SJCRH30 (cell line): Measurements from ENCODE around the gene SMNDC1. TPM values are rescaled to one million over a fixed set of nuclear protein-coding genes. Genes with fewer than 3 reads are reported as not detected.

Experiments used
- total RNA-seq: library from RNA; depleted of rRNA; stranded (reverse); fragments of >200 nt; shearing (Covaris generic); gene quantifications from 2 replicates; pipeline ENCODE4 v1.2.3, GENCODE V29; 2014; rRNA removed

Gene SMNDC1
- total RNA-seq, 1 experiment from 2014 or later, result 17.0 TPM

Other genes with a start within 250 kb of the SMNDC1 start
- gene MXI1, start 97.3 kb downstream of the SMNDC1 start, total RNA-seq, result 12.4 and 13.0 TPM in 2 replicates
- gene DUSP5, start 193.0 kb upstream of the SMNDC1 start, total RNA-seq, result 5.3 and 6.0 TPM in 2 replicates